Colonic mucosa (tissue), 4 donors: ENCODE data around the gene UVSSA. TPM values are rescaled to one million over a fixed set of nuclear protein-coding genes. Genes with fewer than 3 reads are reported as not detected.

Experiments
- DNase-seq: peaks from one replicate; pipeline ENCODE4 v3.0.0-alpha.2; 2020
- H3K27ac ChIP-seq: fragments of 200-600 bp; one replicate; pipeline ENCODE4 v1.8.0; 2021
- H3K27me3 ChIP-seq: fragments of 200-600 bp; one replicate; pipeline ENCODE4 v1.8.0; 2021
- H3K36me3 ChIP-seq: fragments of 200-600 bp; one replicate; pipeline ENCODE4 v1.8.0; 2021
- H3K4me1 ChIP-seq: fragments of 200-600 bp; one replicate; pipeline ENCODE4 v1.8.0; 2021; ENCODE audit warnings: mild to moderate bottlenecking
- H3K4me3 ChIP-seq: fragments of 200-600 bp; one replicate; pipeline ENCODE4 v1.8.0; 2021
- H3K9ac ChIP-seq, 2 donors: one replicate each; pipeline ENCODE4 v1.7.0; 2013; ENCODE audit warnings: control low read depth in 2 of 2, low read depth in 2 of 2, low read length in 2 of 2
- H3K9me3 ChIP-seq: fragments of 200-600 bp; one replicate; pipeline ENCODE4 v1.8.0; 2021
- CTCF ChIP-seq: fragments of 200-600 bp; IDR thresholded peaks from one replicate; pipeline ENCODE4 v1.8.0; 2022; ENCODE audit warnings: antibody characterized with exemption, mild to moderate bottlenecking
- intact Hi-C: fragments of 100-400 bp; cut with DNase I; formaldehyde crosslinking; loops from one replicate; pipeline ENCODE4 v1.14.1; 2022
- total RNA-seq, 2 donors: library from RNA; stranded (reverse); fragmentation: NEBNext Ultra II Directional in 1 of 2; extraction: Animal tissue kit (Norgen Biotek cat#: 25700) in 1 of 2; gene quantifications; one replicate each; pipeline ENCODE4 v1.2.1, GENCODE V29; 2021
- donor health status: healthy.
- donor health status: DM: no; HTN: no; CAD: no.
- donor health status: DM: no; HTN: no; CAD: no.

The UVSSA gene
- total RNA-seq, 2 donors from 2014 or later, result 16.7 to 55.7 TPM

GRCh38 chr4:1410491-1411325, 63.7 kb downstream of the UVSSA start:
- no peak overlapping the region for H3K27ac ChIP-seq
- H3K27me3 ChIP-seq, result peaks cover 58% of the 10 kb centered on the region
- TF ChIP-seq CTCF, result no peak
- intact Hi-C loops, result no loop called here
- peak; percentile 20 for DNase-seq
- H3K36me3 ChIP-seq, result no peaks in the 10 kb centered on the region
- no peak overlapping the region for H3K9ac ChIP-seq
- no peak overlapping the region for H3K4me3 ChIP-seq
- H3K4me1 ChIP-seq, result no peaks in the 10 kb centered on the region
- no peaks in the 10 kb centered on the region for H3K9me3 ChIP-seq

DNA sequence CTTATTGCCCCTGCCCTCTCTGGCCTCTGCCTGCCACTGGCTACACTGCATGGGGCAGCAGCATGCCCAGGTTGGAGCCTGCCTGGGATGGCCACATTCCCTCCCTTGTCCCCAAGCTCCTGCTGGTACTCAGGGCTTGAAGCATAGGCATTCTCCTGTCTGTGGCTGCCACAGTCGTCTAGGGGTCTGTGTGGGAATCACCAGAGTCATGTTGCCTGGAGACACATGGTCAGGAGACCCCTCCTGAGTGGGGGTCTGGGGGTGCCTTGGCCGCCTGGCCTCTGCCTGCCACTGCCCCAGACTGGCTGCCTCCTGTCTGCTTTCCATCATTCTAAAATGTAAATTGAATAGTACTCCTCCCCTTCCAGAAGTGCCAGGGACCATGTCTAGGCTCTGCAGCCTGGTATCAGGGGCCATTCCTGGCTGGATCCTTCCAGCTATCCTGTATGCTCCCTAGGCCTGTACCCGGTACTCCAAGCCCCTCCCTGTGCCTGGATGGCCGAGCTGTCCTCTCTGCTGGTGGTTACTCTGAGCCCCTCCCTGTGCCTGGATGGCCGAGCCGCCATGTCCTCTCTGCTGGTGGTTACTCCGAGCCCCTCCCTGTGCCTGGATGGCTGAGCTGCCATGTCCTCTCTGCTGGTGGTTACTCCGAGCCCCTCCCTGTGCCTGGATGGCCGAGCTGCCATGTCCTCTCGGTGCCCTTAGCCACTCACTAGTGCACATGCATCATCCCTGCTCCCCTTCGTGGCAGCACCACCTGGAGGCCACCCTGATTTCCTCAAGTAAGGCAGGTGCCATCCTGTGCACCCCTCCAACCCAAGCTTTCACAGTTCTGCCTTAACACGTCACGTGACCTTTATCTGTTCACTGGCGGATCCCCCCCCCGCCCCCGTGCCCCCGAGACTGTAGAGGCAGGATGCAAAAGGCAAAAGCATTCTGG, 64.7 kb downstream of the UVSSA start:
- Histone ChIP-seq H3K9me3 (no peaks in the 10 kb centered on the region), H3K27me3 (peaks cover 48% of the 10 kb centered on the region)

GRCh38 chr4:1412376-1413203, 65.6 kb downstream of the UVSSA start:
- no peaks in the 10 kb centered on the region for H3K36me3 ChIP-seq
- H3K4me1 ChIP-seq, result no peaks in the 10 kb centered on the region
- no peak overlapping the region for H3K27ac ChIP-seq
- H3K9ac ChIP-seq, result no peak overlapping the region
- H3K4me3 ChIP-seq, result no peak overlapping the region
- intact Hi-C loops, result no loop called here
- no peak for TF ChIP-seq CTCF
- H3K27me3 ChIP-seq, result peaks cover 39% of the 10 kb centered on the region
- no peaks in the 10 kb centered on the region for H3K9me3 ChIP-seq
- peak; percentile 12 for DNase-seq

More for the DNA sequence above, 64.7 kb downstream of the UVSSA start:
- Histone ChIP-seq H3K9ac (no peak overlapping the region), H3K27ac (no peak overlapping the region), H3K4me1 (no peaks in the 10 kb centered on the region), H3K36me3 (no peaks in the 10 kb centered on the region), H3K4me3 (no peak overlapping the region)
- intact Hi-C loops, result no loop called here
- TF ChIP-seq CTCF, result no peak
- peak; percentile 10 for DNase-seq

DNA sequence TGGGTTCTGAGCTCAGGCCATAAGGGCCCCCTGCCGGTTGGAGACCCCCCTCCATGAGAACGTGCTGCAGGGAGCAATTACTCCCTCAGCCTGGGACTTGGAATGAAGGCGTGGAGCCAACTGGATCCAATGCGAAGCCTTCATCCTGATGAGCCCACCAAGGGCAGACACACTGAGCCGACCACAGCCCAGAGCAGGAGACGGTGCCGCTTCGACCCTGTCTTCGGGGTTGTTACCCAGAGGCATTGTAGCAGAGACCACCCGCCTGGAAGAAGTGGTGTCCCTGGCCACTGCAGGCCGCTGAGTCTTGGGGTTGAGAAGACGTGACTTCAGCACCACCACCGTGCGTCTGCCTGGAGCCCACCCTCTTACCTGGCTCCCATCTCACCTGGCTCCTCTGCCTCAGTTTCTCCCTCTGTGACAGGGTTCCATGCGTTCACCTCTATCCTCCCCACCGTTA, 66.2 kb downstream of the UVSSA start:
- H3K36me3 ChIP-seq, result no peaks in the 10 kb centered on the region
- peak; percentile 9 for DNase-seq
- TF ChIP-seq CTCF, result no peak
- no peak overlapping the region for H3K9ac ChIP-seq
- H3K4me1 ChIP-seq, result no peaks in the 10 kb centered on the region
- no peak overlapping the region for H3K27ac ChIP-seq
- intact Hi-C loops, result no loop called here
- H3K4me3 ChIP-seq, result no peak overlapping the region
- peaks cover 33% of the 10 kb centered on the region for H3K27me3 ChIP-seq
- H3K9me3 ChIP-seq, result no peaks in the 10 kb centered on the region
